Activated B cell treated with CpG ODN at 0.5 μM for 24 hours (primary cell): Measurements from ENCODE around the gene C2orf92. TPM values are rescaled to one million over a fixed set of nuclear protein-coding genes. Genes with fewer than 3 reads are reported as not detected.

Experiments used
- ATAC-seq: fragments of 200-7000 bp; cut with Tn5 transposase; one replicate; pipeline ENCODE4 v1.10.0; 2021; ENCODE audit warnings: low read depth, mild to moderate bottlenecking, moderate library complexity
- CTCF ChIA-PET: fragments of 350-600 bp; sonication (Branson Sonifier 250); formaldehyde crosslinking; loops from one replicate; lab custom pipeline; 2021; ENCODE audit warnings: antibody characterized with exemption; lab: Charles Lee
- POLR2A ChIA-PET: fragments of 350-600 bp; sonication (Branson Sonifier 250); formaldehyde crosslinking; loops from one replicate; lab custom pipeline; 2021; ENCODE audit warnings: antibody characterized with exemption; lab: Charles Lee
- DNase-seq: peaks from one replicate; pipeline ENCODE4 v3.0.0; 2022
- H3K27ac Mint-ChIP-seq: one replicate; pipeline ENCODE4 v1.8.0; 2020; ENCODE audit warnings: mixed read lengths
- H3K27me3 Mint-ChIP-seq: one replicate; pipeline ENCODE4 v1.8.0; 2021; ENCODE audit warnings: mixed read lengths
- H3K36me3 Mint-ChIP-seq: one replicate; pipeline ENCODE4 v1.8.0; 2021; ENCODE audit warnings: low read depth, mixed read lengths
- H3K4me1 Mint-ChIP-seq: one replicate; pipeline ENCODE4 v1.8.0; 2021; ENCODE audit warnings: mixed read lengths
- H3K4me3 Mint-ChIP-seq: one replicate; pipeline ENCODE4 v1.8.0; 2020; ENCODE audit warnings: mild to moderate bottlenecking, mixed read lengths
- H3K9me3 Mint-ChIP-seq: one replicate; pipeline ENCODE4 v1.8.0; 2020; ENCODE audit warnings: mixed read lengths
- CTCF ChIP-seq: fragments of 200-600 bp; IDR thresholded peaks from one replicate; pipeline ENCODE4 v1.8.0; 2022; ENCODE audit warnings: antibody characterized with exemption, mild to moderate bottlenecking
- intact Hi-C: fragments of 100-400 bp; cut with micrococcal nuclease; formaldehyde crosslinking; loops from one replicate; pipeline ENCODE4 v1.15.1; 2024
- total RNA-seq: library from RNA; stranded (reverse); gene quantifications from 2 replicates; pipeline ENCODE4 v1.2.3, GENCODE V29; 2022

The C2orf92 gene
- total RNA-seq, 1 donor from 2014 or later, result 14.4 TPM

GRCh38 chr2:97724073-97724410 lies 54.5 kb downstream of the C2orf92 start:
- Mint-ChIP-seq H3K27ac (no peak overlapping the region), H3K27me3 (no peaks in the 10 kb centered on the region), H3K9me3 (no peaks in the 10 kb centered on the region), H3K4me1 (peaks cover 7% of the 10 kb centered on the region), H3K36me3 (no peaks in the 10 kb centered on the region), H3K4me3 (no peak overlapping the region)
- no peak for ATAC-seq
- TF ChIP-seq CTCF, result no peak
- intact Hi-C loops, result no loop called here
- POLR2A ChIA-PET, result no interaction called here
- no peak for DNase-seq
- CTCF ChIA-PET, result no interaction called here

- DNase-seq (no peak), ATAC-seq (no peak)
- no peaks in the 10 kb centered on the region for H3K36me3 Mint-ChIP-seq
- intact Hi-C loops, result no loop called here
- H3K9me3 Mint-ChIP-seq, result no peaks in the 10 kb centered on the region
- peaks cover 3% of the 10 kb centered on the region for H3K4me1 Mint-ChIP-seq
- ChIA-PET POLR2A (no interaction called here), CTCF (no interaction called here)
- H3K4me3 Mint-ChIP-seq, result no peak overlapping the region
- no peak overlapping the region for H3K27ac Mint-ChIP-seq
- TF ChIP-seq CTCF, result no peak
- no peaks in the 10 kb centered on the region for H3K27me3 Mint-ChIP-seq
These were observed 55.0 kb downstream of the C2orf92 start for GRCh38 chr2:97724501-97724900.

- H3K4me3 Mint-ChIP-seq, result no peak overlapping the region
- no peak for TF ChIP-seq CTCF
- H3K27me3 Mint-ChIP-seq, result no peaks in the 10 kb centered on the region
- H3K9me3 Mint-ChIP-seq, result no peaks in the 10 kb centered on the region
- ChIA-PET POLR2A (no interaction called here), CTCF (no interaction called here)
- DNase-seq (no peak), ATAC-seq (no peak)
- no peaks in the 10 kb centered on the region for H3K4me1 Mint-ChIP-seq
- H3K36me3 Mint-ChIP-seq, result no peaks in the 10 kb centered on the region
- no peak overlapping the region for H3K27ac Mint-ChIP-seq
- intact Hi-C loops, result no loop called here
These were observed 55.6 kb downstream of the C2orf92 start for GRCh38 chr2:97724946-97725688.

GRCh38 chr2:97726261-97727064 lies 57.0 kb downstream of the C2orf92 start:
- Mint-ChIP-seq H3K9me3 (no peaks in the 10 kb centered on the region), H3K4me1 (no peaks in the 10 kb centered on the region), H3K27me3 (no peaks in the 10 kb centered on the region), H3K4me3 (no peak overlapping the region), H3K36me3 (no peaks in the 10 kb centered on the region), H3K27ac (no peak overlapping the region)
- no peak for ATAC-seq
- DNase-seq, result no peak
- CTCF ChIA-PET, result interaction anchor here (1.5 kb wide), 1 partner anchor 14 kb away, joined by 6 read pairs; no protein-coding TSS in a partner anchor
- TF ChIP-seq CTCF, result no peak
- POLR2A ChIA-PET, result no interaction called here
- intact Hi-C loops, result no loop called here

GRCh38 chr2:97727296-97727695 lies 57.8 kb downstream of the C2orf92 start:
- ATAC-seq, result no peak
- TF ChIP-seq CTCF, result no peak
- H3K27me3 Mint-ChIP-seq, result no peaks in the 10 kb centered on the region
- intact Hi-C loops, result no loop called here
- H3K36me3 Mint-ChIP-seq, result no peaks in the 10 kb centered on the region
- DNase-seq, result no peak
- no peaks in the 10 kb centered on the region for H3K9me3 Mint-ChIP-seq
- no peak overlapping the region for H3K27ac Mint-ChIP-seq
- no peak overlapping the region for H3K4me3 Mint-ChIP-seq
- POLR2A ChIA-PET, result no interaction called here
- no peaks in the 10 kb centered on the region for H3K4me1 Mint-ChIP-seq
- CTCF ChIA-PET, result interaction anchor here (1.5 kb wide), 1 partner anchor 13 kb away, joined by 6 read pairs; no protein-coding TSS in a partner anchor
